Measurements from ENCODE around the gene ERGIC1. TPM values are rescaled to one million over a fixed set of nuclear protein-coding genes. Genes with fewer than 3 reads are reported as not detected.

ERGIC1 gene
- total RNA-seq, 1 donor from 2014 or later = 81.4 TPM

- ATAC-seq = no peak
- no peak for DNase-seq
- intact Hi-C loops (cut with micrococcal nuclease) = no loop called here
Observed at GRCh38 chr5:172871536-172871935, 37.5 kb downstream of the ERGIC1 start.

DNA sequence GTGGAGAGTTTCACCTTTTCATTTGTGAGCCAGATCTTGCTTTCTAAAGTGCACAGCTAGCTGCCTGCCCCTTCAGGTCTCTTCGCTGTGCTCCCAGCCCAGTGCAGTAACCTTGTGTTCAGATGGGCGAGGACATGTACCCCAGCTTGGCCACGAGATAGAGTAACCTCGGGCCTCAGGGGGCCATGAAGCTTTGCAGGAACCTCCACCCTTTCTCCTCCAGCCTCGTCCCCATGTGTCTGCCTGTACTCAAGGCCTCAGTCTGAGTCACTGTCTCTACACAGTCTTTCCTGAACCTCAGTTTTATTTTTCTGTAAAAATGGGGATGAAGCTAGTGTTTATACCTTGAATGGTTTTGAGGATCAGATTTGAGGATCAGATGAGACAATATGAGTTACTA lies 37.9 kb downstream of the ERGIC1 start:
- intact Hi-C loops (cut with micrococcal nuclease) = no loop called here
- ATAC-seq (no peak), DNase-seq (no peak)

- DNase-seq = peak; percentile 92
- intact Hi-C loops (cut with micrococcal nuclease) = no loop called here
- peak; percentile 70 for ATAC-seq
Observed at GRCh38 chr5:172872997-172873491, 39.0 kb downstream of the ERGIC1 start.

DNA sequence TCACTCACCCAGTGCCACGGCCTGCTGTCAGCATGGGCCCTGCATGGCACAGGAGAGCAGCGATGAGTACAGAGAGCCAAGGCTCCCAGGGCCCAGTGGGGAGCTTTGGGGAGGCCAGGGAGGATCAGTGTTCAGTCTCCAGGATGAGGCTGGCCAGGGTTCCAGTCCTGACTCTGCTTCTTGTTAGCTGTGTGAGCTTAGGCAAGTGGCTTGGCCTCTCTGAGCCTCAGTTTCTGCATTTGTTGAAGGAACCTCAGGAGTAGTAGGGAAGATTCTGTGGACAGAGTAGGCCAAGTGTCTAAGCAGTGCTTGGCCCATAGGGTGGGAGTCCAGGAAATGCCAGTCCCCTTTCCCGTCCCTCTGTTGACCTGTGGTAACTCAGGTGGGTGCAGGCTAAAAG lies 39.5 kb downstream of the ERGIC1 start:
- intact Hi-C loops (cut with micrococcal nuclease) = no loop called here
- DNase-seq (no peak), ATAC-seq (no peak)

- ATAC-seq (no peak), DNase-seq (peak; percentile 11)
- intact Hi-C loops (cut with micrococcal nuclease) = no loop called here
Observed at GRCh38 chr5:172874647-172875504, 40.8 kb downstream of the ERGIC1 start.

GRCh38 chr5:172875505-172876279 lies 41.6 kb downstream of the ERGIC1 start:
- DNase-seq = peak; percentile 1
- intact Hi-C loops (cut with micrococcal nuclease) = no loop called here
- no peak for ATAC-seq

- DNase-seq (peak; percentile 1), ATAC-seq (no peak)
- intact Hi-C loops (cut with micrococcal nuclease) = no loop called here
Observed at GRCh38 chr5:172876578-172876977, 42.5 kb downstream of the ERGIC1 start.

DNA sequence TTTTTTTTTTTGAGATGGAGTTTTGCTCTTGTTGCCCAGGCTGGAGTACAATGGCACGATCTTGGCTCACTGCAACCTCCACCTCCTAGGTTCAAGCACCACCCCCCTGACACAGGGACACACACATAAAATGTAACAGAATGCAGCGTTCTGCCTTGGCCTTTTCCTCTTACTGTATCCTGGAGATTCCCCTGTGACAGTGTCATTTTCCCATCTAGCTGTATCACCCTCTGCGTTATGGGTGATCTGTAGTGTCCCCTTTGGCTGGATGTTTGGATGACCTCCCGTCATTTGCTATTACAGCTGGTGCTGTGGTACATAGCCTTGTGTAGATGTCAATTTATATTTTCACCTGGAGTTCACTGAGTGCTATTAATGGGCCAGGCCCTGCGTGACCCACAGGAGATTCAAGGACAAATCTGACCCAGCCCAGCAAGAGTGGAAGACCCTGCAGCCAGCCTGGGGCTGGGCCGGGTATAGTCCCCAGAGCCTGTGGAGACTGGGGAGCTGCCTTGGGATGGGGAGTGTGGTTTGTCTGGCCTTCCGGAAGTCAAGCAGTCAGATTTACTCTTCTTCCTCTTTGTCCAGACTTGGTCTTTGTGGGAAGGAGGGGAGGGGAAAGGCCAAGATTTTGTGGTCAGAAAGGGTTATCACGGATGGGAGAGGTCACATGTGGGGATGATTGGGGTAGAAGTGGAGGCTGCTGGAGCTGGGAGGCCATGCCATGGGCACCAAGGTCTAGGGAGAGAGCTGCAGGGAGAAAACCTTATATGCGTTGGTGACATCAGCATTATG lies 43.6 kb downstream of the ERGIC1 start:
- no peak for ATAC-seq
- intact Hi-C loops (cut with micrococcal nuclease) = no loop called here
- DNase-seq = peak; percentile 22

GRCh38 chr5:172878585-172878932 lies 44.5 kb downstream of the ERGIC1 start:
- intact Hi-C loops (cut with micrococcal nuclease) = no loop called here
- ATAC-seq (no peak), DNase-seq (no peak)

DNA sequence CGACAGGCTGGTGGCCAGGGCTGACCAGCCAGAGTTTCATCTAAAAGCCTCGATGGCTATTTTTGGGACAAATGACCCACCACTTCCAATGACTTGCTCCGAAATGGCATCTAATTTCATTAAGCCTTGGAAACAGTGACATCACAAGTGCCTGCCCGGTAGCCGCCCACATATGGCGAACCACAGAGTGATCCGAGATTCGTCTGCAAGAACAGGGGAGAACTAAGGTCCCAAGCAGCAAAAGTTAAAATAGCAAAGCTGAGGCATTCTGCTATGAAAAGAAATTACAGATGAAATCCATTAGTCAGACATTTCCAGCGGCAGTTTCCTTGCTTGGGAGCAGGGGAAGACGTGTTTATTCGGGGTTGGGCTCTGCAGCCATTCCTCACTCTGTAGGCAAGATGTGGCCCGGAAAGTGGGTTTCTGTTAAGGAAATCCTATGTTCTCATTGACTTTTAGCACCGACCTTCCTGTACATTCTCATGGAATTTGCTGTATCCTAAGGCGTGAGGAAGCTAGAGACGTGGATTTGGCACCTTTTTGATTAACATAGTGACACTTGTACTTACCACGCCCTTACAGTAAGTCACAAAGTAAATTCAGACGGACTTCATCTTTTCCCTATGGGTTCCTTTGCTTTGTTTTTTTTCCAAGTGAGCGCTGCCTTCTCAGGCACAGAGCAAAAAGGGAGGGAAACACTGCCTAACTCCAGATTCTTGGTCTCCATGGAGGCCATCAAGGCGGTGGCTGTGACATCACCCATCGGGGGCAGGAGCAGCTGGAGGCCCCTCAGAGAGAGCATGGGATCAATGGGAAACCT lies 45.1 kb downstream of the ERGIC1 start:
- peak; percentile 27 for DNase-seq

GRCh38 chr5:172881691-172882370 lies 47.8 kb downstream of the ERGIC1 start:
- ATAC-seq (no peak), DNase-seq (peak; percentile 18)

More for the DNA sequence above, 45.1 kb downstream of the ERGIC1 start:
- ATAC-seq = peak; percentile 13
- intact Hi-C loops (cut with micrococcal nuclease) = no loop called here

GRCh38 chr5:172883066-172883465 lies 49.0 kb downstream of the ERGIC1 start:
- no peak for DNase-seq
- intact Hi-C loops (cut with micrococcal nuclease) = no loop called here
- ATAC-seq = no peak

More at GRCh38 chr5:172881691-172882370, 47.8 kb downstream of the ERGIC1 start:
- intact Hi-C loops (cut with micrococcal nuclease) = no loop called here

DNA sequence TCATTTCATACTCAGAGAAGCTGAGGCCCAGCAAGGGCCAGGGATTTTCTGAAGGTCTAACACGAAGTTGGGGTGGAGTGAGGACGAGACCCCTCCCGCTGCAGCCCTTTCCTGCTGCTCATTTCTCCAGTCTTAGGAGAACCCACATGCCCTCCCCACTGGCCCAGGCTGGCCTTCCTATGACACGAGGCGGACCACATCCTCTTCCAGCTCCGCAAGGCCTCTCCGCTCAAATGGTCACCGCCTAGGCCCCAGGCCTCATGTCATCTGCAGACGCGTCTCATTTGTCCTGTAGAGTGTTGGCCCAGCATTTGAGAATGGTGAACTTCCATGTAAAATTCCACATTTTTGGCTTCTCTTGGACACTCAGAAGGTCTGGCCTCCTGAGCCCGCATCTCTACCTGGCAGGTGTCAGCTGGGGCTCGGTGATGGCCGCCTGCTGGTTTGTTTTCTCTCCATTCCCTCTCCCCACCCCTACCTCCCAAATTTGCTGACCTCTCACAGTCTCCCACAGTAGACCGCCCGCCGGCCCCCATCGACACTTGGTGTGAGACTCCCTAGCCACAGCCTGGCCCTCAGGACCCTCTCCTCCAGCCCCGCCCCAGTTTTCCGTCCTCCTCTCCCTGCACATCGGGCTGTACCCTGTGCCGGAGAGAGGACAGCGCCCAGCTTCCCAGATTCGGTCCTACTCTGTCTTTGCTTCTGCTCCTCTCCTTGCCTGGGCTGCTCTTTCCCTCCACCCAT lies 51.7 kb downstream of the ERGIC1 start:
- ATAC-seq = peak; percentile 33

DNA sequence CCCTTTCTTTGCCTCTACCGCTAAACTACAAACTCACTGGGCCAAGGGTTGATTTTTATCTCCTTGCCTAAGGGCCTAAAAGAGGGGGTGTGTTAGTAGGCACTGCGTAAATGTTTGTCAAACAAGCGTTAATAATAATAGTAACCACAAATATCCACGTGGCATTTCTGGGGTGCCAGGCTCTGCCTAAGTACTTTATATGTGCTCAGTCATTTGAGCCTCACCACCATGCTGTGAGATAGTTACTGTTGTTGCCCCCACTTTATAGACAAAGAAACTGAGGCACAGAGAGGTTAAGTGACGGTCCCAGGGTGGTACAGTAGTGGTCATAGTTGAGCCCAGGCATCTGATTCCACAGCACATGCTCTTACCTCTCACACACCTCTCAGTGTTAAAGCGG lies 52.4 kb downstream of the ERGIC1 start:
- intact Hi-C loops (cut with micrococcal nuclease) = no loop called here
- DNase-seq = no peak

More for the DNA sequence above, 51.7 kb downstream of the ERGIC1 start:
- intact Hi-C loops (cut with micrococcal nuclease) = no loop called here
- peak; percentile 47 for DNase-seq

DNA sequence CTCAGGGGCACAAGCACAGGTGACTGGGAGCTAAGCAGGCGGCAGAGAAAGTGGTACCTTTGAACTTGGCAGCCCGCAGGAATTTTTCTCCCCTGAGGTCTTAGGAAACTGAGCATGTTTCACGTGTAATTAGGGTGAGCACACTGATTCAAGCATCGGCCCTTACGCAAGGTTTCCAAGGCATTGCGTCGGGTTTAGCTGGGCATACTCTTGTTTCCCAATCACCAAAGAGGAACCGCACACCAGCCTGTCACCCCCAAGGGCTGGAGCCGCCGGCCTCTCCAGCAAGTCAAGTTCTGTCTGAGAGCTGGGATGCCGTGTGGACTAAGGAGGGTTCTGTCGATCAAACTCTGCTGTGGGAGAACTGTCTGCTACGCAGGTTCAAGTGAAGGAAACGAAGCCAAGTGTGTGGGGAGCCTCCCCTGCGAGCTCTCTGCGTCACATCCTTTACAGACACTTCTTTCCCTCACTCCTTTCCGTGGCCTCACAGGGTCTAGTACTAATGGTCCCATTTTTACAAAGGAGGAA lies 53.0 kb downstream of the ERGIC1 start:
- peak; percentile 43 for ATAC-seq
- intact Hi-C loops (cut with micrococcal nuclease) = no loop called here
- DNase-seq = peak; percentile 67

More for the DNA sequence above, 52.4 kb downstream of the ERGIC1 start:
- ATAC-seq = no peak

- DNase-seq = peak; percentile 47
- peak; percentile 20 for ATAC-seq
- intact Hi-C loops (cut with micrococcal nuclease) = no loop called here
Observed at GRCh38 chr5:172887692-172888091, 53.6 kb downstream of the ERGIC1 start.

GRCh38 chr5:172890659-172891058 lies 56.6 kb downstream of the ERGIC1 start:
- DNase-seq = peak; percentile 19
- ATAC-seq = no peak
- intact Hi-C loops (cut with micrococcal nuclease) = no loop called here

Measured in left ventricle myocardium superior (tissue), 1 donor.